HG03280 (cell line): ENCODE data around the gene MGAT1.
A peak's percentile ranks its signal among the peaks of the same experiment; 100 is the strongest.
"Not testable (repeated sequence)": the region's sequence is repeated elsewhere in the genome, so short reads cannot be mapped to it uniquely, and the experiment has no call there.

ENCODE experiments used
- ATAC-seq: cut with Tn5 transposase; IDR thresholded peaks from one replicate; pipeline ENCODE4 v1.9.1; 2021; ENCODE audit warnings: mild to moderate bottlenecking, moderate library complexity; ENCODE audit not compliant: unreplicated experiment

Gene MGAT1

DNA sequence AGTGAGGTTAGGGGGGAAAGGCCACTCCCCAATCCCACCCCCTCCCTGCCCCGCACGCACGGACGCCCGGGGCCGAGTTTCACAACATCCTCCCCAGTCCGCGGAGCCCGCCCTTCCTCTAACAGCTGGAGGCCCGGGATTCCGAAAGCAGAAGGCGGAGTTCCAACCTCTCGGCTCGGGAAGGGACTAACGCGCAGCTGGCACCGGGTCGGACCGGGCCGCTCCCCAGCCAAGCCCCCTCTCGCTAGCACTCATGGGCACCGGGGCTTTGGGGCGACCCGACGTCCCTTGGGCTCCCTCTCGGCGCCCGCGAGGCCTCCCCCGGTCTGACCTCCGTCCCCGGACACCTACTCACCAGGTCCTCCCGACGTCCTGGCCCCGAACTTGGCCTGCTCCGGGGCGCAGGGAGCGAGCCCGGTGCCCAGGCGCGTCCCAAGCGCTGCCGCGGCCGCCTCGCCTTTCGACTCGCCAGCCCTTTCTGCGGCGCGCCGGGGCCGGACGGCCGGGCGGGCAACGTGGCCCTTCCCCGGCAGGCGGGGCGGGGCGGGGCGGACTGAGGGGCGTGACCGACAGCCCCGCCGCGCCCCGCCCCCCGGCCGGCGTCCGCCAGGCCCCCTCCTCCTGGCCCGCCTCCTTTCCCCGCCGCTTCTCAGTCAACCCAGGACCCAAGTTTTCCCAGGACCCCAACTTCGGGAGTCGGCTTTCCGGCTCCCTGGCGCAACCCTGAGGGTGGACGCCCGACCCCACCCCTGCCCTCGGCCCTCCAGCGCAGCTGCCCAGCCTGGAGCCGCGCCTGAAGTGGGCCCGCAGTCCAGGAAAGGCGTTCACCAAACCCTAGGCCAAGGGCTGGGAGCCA is at the start of gene MGAT1:
Gene MGAT1 (minus strand): TSS at position 482 of the 856 bp plus-strand sequence. CDS start 9,835 bp downstream, outside the sequence.
- ATAC-seq = peak; percentile 57

DNA sequence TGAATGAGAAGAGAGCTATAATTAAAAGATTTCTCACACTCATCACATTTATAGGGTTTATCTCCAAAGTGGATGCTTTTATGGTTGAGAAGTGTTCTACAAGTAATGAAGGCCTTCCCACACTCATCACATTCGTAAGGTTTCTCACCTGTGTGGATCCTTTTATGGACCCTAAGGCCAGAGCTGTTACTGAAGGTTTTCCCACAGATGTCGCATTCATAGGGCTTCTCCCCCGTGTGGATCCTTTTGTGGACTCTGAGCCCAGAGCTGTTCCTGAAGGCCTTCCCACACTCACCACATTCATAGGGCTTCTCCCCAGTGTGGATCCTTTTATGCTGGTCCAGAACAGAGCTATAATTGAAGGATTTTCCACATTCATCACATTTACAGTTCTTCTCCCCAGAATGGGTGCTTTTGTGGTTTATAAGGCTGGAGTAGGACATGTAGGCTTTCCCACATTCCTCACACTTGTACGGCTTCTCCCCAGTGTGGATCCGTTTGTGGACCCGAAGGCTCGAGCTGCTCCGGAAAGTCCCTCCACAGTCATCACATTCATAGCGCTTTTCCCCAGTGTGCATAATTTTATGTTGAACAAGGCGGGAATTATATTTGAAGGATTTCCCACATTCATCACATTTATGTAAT is 48.0 kb upstream of the MGAT1 start:
- ATAC-seq = no peak

DNA sequence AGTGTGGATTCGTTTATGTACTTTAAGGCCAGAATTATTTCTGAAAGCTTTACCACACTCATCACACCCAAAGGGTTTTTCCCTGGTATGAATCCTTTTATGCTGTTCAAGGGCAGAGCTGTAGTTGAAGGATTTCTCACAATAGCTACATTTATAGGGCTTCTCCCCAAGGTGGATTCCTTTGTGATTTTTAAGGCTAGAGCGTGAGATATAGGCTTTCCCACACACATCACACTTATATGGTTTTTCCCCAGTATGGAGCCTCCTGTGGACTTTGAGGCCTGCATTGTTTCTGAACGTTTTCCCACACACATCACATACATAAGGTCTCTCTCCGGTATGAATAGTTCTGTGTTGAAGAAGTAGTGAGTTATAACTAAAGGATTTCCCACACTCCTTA is 47.2 kb upstream of the MGAT1 start:
- no peak for ATAC-seq

DNA sequence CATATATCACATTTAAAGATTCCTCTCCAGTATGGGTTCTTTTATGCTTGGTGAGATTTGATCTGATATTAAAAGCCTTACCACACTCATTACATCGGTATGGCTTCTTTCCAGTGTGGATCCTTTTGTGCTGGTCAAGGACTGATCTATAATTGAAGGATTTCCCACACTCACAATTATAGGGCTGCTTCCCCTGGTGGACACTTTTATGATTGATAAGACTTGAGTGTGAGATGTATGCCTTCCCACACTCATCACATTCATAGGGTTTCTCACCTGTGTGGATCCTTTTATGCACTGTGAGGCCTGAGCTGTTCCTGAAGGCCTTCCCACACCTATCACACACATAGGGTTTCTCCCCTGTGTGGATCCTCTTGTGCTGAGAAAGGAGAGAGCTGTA is 46.3 kb upstream of the MGAT1 start:
- ATAC-seq = no peak

DNA sequence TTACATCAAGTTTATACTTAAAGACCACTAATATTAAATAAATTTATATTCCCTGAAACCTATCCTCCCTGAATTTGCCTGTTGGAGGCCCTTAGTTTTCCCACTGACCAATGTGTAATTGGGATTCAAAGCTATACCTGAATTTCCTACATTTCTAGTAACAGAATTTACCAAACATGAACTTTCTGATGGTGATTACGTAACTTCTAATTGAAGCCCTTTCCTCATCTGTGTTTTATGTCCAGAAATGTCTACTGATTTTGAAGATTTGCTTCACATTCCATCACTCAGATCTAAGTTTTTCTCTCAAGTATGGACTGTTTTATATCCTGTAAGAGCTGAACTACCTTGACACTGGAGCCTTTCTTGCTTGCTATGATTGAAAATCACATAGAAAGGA is 45.7 kb upstream of the MGAT1 start:
- ATAC-seq = no peak

DNA sequence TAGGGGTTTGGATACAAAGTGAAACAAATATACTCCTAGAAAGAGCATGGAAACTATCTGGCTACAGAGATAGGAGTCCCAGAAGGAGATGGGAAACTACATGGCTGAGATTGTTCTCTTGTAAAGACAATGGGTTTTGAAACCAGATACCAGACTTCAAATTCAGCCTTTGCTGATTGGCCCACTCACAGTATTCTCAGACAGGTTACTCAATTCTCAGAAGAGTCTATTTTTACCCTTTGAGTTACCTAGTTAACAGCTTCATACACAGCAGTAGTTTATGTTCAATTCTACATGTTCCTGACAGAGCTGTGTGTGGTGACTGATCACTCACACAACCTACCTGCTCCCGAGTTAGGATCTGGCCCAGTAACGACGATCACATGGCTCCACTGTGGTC is 44.4 kb upstream of the MGAT1 start:
- ATAC-seq = no peak

DNA sequence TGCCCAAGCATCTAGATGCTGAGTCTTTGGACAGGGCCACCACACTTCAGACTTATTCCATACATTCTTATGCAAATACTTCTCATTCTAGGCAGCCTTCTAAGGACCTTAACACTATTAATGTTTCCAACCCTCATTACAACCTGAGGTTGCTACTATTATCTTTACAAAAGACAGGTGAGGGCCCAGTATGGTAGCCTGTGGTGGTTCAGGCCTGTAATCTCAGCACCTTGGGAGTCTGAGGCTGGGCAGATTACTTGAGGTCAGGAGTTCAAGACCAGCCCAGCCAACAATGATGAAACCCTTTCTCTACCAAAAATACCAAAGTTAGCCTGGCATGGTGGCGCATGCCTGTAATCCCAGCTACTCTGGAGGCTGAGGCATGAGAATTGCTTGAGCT is 42.3 kb upstream of the MGAT1 start:
- ATAC-seq = no peak

DNA sequence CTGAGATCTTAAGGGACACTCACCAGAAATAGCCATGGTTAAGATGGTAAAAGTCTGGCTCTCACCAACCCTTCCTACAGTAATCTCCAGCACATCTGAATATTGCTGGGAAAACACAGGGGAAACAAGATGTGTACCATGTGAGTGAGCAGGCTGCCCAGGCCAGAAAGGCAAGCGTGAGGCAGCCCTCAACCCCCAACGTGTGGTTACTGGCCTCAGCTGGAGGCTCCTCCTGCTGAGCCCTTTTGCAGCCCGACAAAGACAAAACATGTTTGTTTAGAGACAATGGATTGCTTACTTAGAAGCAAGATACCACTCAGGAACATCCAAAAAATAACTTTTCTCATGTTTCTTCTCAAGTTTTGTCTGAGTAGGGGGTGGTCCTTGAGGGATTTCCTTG is 41.8 kb upstream of the MGAT1 start:
- ATAC-seq = no peak

DNA sequence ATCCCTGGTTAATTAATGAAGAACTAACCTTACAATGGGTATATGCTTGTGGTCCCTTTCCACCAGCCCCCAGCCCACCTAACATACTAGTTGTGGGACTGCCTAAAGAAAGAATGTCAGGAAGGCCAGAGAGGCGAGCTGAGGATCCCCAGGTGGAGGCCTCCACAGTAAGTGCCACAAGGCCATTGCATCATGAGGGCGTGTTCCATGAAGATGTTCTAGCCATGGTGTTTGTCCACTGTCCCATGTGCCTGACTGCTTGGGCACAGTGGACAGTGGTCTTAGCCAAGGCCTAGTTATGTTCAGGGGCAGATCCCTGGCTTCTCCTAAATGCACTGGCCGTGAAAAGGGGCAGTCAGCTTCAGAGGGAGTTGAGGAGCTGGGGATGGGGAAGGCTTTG is 37.3 kb upstream of the MGAT1 start:
- ATAC-seq = no peak

DNA sequence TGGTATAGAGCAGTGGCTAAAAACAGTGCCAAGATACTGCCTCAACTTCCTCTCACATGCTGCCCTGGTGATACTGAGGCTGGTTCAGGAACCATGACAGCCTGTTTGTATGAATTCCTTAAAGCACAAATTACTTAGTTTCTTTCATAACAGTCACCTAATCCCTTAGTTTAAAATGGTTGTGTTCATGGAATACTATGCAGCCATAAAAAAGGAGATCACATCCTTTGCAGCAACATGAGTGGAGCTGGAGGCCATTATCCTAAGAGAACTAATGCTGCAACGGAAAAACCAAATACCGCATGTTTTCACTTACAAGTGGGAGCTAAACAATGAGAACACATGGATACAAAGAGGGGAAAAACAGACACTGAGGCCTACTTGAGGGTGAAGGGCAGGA is 36.6 kb upstream of the MGAT1 start:
- no peak for ATAC-seq

DNA sequence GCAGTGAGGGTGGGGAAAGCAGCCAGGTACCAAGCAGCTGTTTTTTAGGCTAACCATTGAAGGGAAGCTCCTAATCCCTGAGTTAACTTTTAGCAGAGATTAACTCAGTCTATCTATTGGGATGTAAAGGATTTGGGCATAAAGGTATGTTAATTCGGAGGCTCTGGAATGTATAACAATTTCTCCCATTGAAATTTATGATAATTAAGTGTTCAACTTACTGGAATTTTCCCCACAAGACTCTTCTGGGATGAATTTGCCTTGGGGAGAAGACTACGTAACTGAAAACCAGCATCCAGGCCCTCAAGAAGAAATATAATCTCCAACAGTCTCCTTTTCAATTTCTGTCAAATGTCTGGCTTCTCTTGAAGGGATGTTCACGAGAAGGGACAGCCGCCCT is 34.9 kb upstream of the MGAT1 start:
- no peak for ATAC-seq

DNA sequence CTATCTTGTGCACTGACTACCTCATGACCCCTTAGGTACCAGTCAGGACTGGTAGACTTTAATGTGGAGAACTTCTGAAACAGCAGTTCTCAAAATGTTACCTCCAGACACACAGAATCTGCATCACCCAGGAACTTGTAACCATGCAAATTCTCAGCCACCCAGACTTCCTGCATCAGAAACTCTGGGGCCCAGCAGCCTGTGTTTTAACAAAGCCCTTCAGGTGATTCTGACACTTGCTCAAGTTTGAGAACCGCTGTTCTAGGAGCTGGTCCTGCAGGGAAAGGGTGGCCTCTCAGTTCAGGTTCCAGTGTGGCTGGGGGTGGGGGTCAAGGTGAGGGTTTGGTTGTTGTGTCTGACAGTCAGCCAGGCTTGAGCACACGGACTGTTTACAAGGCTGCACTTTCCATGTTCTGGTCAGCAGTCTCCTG is 30.0 kb upstream of the MGAT1 start:
- peak; percentile 33 for ATAC-seq

DNA sequence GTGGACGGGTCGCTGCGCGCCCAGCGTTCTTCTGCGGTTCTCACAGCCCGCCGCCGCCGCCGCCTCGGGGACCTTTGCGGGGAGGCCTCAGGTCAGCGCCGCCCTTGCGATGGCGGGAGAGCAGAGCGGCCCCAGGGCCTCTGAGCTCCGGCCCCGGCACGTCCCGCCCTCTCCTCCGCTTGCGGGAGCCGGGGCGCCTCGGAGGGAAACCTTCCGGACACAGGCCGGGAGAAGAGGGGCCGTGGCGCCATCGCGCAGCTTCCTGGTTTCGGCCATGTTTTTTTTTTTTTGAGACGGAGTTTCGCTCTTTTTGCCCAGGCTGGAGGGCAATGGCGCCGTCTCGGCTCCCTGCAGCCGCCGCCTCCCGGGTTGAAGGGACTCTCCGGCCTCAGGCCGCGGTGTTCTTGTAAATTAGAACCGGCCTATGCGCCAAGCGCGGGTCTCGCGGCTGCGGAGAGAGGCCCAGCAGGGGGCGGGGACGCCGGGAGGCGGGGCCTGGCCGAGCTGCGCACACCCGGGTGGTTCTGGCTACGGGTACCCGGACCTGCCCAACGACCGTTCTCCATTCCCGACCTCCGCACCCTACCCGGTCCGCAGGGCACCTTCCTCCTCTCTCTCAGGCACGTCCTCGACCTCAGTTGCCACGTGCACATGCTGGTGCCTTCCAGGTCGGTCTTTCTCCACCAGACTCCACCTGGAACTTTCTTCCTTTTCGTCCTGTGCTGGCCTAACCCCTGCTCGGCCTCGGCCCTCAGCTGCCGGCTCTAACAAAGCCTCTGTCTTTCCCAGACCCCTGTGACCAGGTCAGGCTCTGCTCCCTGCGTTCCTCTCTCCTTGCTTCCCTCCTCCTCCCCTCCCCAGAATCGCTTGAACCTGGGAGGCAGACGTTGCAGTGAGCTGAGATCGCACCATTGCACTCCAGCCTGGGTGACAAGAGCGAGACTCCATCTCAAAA is 28.8 kb upstream of the MGAT1 start:
- peak; percentile 77 for ATAC-seq

DNA sequence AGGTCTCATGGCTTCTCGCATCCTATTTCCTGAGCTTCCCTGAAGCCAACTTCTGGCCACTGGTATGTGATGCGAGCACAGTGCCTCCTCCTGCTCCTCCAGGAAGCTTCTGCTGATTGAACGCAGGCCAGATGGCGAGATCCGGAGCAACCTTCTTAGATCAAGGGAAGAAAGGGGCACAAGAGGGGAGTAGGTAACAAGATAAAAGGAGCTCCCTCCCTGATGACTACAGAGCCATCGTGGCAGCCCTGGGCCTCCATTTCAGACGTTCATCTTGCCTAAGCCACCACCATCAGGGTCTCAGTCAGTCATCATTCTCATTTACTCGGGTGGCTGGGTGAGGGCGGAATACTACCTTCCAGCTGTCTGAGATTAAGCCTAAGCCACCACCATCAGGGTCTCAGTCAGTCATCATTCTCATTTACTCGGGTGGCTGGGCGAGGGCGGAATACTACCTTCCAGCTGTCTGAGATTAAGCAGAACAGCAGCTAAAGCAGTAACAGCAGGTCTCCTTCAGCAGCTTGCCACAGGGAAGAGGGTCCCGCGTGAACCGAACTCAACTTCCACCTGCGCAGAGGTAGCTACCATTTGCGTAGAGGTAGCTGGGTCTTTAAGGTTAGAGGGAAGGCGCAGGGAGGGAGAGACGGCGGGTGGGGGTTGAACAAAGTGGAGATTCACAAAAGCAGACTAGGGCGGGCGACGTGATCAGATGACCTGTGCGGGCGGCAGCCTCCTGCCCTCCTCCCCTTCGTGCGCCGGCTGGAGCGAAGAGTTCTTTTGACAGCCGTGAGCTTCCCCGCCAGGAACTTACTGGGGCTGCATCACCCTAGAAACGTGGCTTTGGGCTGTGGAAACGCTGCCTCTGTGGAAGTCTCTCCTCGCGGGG is 27.9 kb upstream of the MGAT1 start:
- ATAC-seq = peak; percentile 45

DNA sequence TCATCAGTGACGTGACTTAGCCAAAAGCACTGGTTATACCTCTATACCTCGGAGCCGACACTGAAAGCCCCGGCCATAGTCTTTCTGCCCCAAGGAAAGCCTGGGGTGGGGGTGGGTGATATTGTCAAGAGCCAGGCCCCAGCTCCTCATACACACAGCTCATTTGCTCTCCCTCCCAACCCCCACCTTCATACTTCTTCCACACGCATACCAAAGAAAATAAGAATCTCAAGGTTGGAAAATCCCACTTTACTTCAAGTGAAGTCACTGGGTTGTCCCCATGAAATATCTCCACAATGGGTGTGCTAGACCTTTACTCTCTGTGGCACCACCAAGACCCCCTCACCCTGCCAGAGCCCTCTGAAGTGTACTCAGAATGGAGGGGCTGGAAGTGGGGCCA is 27.1 kb upstream of the MGAT1 start:
- no peak for ATAC-seq

DNA sequence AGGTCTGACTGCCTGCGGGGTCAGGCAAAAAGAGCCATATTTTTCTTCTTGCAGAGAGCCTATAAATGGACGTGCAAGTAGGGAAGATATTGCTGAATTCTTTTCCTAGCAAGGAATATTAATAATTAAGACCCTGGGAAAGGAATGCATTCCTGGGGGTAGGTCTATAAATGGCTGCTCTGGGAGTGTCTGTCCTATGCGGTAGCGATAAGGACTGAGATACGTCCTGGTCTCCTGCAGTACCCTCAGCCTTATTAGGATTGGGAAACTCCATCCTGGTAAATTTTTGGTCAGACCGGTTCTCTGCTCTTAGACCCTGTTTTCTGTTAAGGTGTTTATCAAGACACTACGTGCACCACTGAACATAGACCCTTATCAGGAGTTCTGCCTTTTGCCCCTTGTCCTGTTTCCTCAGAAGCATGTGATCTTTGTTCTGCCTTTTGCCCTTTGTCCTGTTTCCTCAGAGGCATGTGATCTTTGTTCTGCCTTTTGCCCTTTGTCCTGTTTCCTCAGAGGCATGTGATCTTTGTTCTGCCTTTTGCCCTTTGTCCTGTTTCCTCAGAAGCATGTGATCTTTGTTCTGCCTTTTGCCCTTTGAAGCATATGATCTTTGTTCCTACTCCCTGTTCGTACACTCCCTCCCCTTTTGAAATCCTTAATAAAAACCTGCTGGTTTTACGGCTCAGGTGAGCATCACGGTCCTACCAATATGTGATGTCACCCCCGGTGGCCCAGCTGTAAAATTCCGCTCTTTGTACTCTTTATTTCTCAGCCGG is 26.3 kb upstream of the MGAT1 start:
- not testable (repeated sequence) for ATAC-seq

DNA sequence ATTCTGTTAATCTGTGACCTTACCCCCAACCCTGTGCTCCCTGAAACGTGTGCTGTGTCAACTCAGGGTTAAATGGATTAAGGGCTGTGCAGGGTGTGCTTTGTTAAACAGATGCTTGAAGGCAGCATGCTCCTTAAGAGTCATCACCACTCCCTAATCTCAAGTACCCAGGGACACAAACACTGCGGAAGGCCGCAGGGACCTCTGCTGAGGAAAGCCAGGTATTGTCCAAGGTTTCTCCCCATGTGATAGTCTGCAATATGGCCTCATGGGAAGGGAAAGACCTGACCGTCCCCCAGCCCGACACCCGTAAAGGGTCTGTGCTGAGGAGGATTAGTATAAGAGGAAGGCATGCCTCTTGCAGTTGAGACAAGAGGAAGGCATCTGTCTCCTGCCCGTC is 24.8 kb upstream of the MGAT1 start:
- ATAC-seq = not testable (repeated sequence)

DNA sequence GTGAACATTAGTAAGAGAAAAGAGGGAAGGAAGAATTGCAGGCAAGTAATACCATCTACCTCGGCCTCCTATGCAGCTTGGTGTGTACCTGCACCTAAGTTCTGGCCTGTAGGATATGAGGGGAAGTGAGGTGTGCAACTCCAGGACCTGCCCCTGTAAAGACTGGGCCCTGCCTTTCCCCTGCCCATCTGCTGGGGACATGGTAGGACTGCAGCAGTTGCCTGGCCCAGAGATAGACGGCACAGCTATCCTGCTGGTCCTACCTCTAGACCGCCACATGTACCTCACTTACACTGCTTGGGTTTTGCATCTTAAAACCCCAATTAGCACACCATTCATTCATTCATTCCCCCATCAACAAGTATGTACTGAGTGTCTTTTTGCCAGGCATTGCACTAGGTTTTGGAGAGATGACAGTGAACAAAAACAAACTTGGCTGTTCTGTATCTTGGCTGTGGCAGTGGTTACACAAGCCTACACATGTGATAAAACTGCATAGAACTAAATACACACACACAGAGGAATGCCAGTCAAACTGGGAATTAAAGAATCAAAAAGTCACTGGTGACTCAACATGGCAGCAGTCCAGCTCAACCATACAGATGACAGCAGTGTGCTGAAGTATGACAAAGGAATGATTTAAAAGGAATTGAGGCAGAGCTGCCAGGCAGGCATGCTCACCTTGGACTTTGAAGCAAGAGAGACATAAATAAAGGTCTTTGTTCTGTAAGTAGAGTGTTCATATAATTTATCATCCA is 23.3 kb upstream of the MGAT1 start:
- ATAC-seq = no peak
